H9 (cell line): ENCODE measurements around the gene PEPD. TPM values are rescaled to one million over a fixed set of nuclear protein-coding genes. Genes with fewer than 3 reads are reported as not detected.

Source experiments
- DNase-seq: peaks from one replicate; pipeline ENCODE4 v3.0.0-alpha.2; 2017
- H2AFZ ChIP-seq: one replicate; pipeline ENCODE4 v1.6.1; 2013; ENCODE audit warnings: mild to moderate bottlenecking, low read length, control low read depth, moderate library complexity
- H2AK5ac ChIP-seq: 2 replicates; pipeline ENCODE4 v1.6.1; 2013; ENCODE audit warnings: low read length, control low read depth, mixed read lengths; ENCODE audit not compliant: insufficient read length
- H2BK120ac ChIP-seq: one replicate; pipeline ENCODE4 v1.6.1; 2013; ENCODE audit warnings: low read depth, mild to moderate bottlenecking, low read length, control low read depth, inconsistent platforms; ENCODE audit not compliant: poor library complexity, severe bottlenecking
- H2BK12ac ChIP-seq: 2 replicates; pipeline ENCODE4 v1.6.1; 2013; ENCODE audit warnings: low read length, control low read depth, mixed read lengths, low read depth; ENCODE audit not compliant: insufficient read length
- H2BK15ac ChIP-seq: 2 replicates; pipeline ENCODE4 v1.6.1; 2013; ENCODE audit warnings: low read depth, low read length, control low read depth
- H2BK20ac ChIP-seq: one replicate; pipeline ENCODE4 v1.6.1; 2013; ENCODE audit warnings: low read depth, mild to moderate bottlenecking, low read length, control low read depth, inconsistent platforms; ENCODE audit not compliant: poor library complexity, severe bottlenecking
- H2BK5ac ChIP-seq: 2 replicates; pipeline ENCODE4 v1.6.1; 2013; ENCODE audit warnings: low read length, control low read depth, mixed read lengths; ENCODE audit not compliant: insufficient read length
- H3K14ac ChIP-seq: 2 replicates; pipeline ENCODE4 v1.6.1; 2013; ENCODE audit warnings: low read length, control low read depth; ENCODE audit not compliant: insufficient read depth
- H3K18ac ChIP-seq: 2 replicates; pipeline ENCODE4 v1.6.1; 2013; ENCODE audit warnings: low read depth, mild to moderate bottlenecking, mixed read lengths, low read length, control low read depth; ENCODE audit not compliant: insufficient read length
- H3K23ac ChIP-seq: 2 replicates; pipeline ENCODE4 v1.6.1; 2013; ENCODE audit warnings: low read length, control low read depth, mixed read lengths, low read depth; ENCODE audit not compliant: insufficient read length
- H3K23me2 ChIP-seq: 2 replicates; pipeline ENCODE4 v1.6.1; 2013; ENCODE audit warnings: low read depth, mild to moderate bottlenecking, mixed read lengths, low read length, control low read depth; ENCODE audit not compliant: insufficient read length, poor library complexity, severe bottlenecking
- H3K27ac ChIP-seq: 2 replicates; pipeline ENCODE4 v1.5.1; 2013; ENCODE audit warnings: low read length, control low read depth, mixed read lengths, low read depth; ENCODE audit not compliant: insufficient read length
- H3K27me3 ChIP-seq: 2 replicates; pipeline ENCODE4 v1.6.1; 2013; ENCODE audit warnings: low read length, control low read depth, inconsistent platforms; ENCODE audit not compliant: insufficient read depth
- H3K4ac ChIP-seq: 2 replicates; pipeline ENCODE4 v1.6.1; 2013; ENCODE audit warnings: low read depth, mild to moderate bottlenecking, control low read depth, inconsistent platforms, low read length, moderate library complexity
- H3K4me1 ChIP-seq: 2 replicates; pipeline ENCODE4 v1.6.1; 2013; ENCODE audit warnings: low read length, control low read depth, inconsistent platforms; ENCODE audit not compliant: insufficient read depth
- H3K4me2 ChIP-seq: 2 replicates; pipeline ENCODE4 v1.6.1; 2013; ENCODE audit warnings: low read length, control low read depth, mixed read lengths; ENCODE audit not compliant: insufficient read length, insufficient read depth
- H3K56ac ChIP-seq: 2 replicates; pipeline ENCODE4 v1.6.1; 2013; ENCODE audit warnings: low read depth, mild to moderate bottlenecking, mixed read lengths, low read length, control low read depth; ENCODE audit not compliant: insufficient read length
- H3K79me1 ChIP-seq: 2 replicates; pipeline ENCODE4 v1.6.1; 2013; ENCODE audit warnings: low read depth, mild to moderate bottlenecking, moderate library complexity, low read length, control low read depth, inconsistent platforms; ENCODE audit not compliant: insufficient read depth, poor library complexity, severe bottlenecking
- H3K79me2 ChIP-seq: 2 replicates; pipeline ENCODE4 v1.6.1; 2013; ENCODE audit warnings: low read length, control low read depth, inconsistent platforms; ENCODE audit not compliant: insufficient read depth
- H3K9ac ChIP-seq: 2 replicates; pipeline ENCODE4 v1.6.1; 2013; ENCODE audit warnings: low read length, control low read depth, mixed read lengths; ENCODE audit not compliant: insufficient read length; ENCODE audit errors: extremely low read depth
- H3K9me3 ChIP-seq: one replicate; pipeline ENCODE4 v1.6.1; 2013; ENCODE audit warnings: low read depth, low read length, inconsistent platforms; ENCODE audit not compliant: control insufficient read depth
- H3T11ph ChIP-seq: one replicate; pipeline ENCODE4 v1.6.1; 2013; ENCODE audit warnings: mild to moderate bottlenecking, low read length, control low read depth, inconsistent platforms
- H4K20me1 ChIP-seq: one replicate; pipeline ENCODE4 v1.6.1; 2013; ENCODE audit not compliant: control insufficient read depth, insufficient read length, insufficient read depth
- H4K5ac ChIP-seq: 2 replicates; pipeline ENCODE4 v1.6.1; 2013; ENCODE audit warnings: low read depth, mild to moderate bottlenecking, mixed read lengths, low read length, control low read depth; ENCODE audit not compliant: insufficient read length
- H4K8ac ChIP-seq: replicated peaks from 2 replicates; pipeline ENCODE4 v1.6.1; 2013; ENCODE audit warnings: low read length, control low read depth, mixed read lengths, low read depth; ENCODE audit not compliant: insufficient read length
- H4K91ac ChIP-seq: 2 replicates; pipeline ENCODE4 v1.6.1; 2013; ENCODE audit warnings: low read depth, mild to moderate bottlenecking, moderate library complexity, mixed read lengths, low read length, control low read depth; ENCODE audit not compliant: insufficient read length
- H3K27ac Mint-ChIP-seq, 3 experiments: 2 replicates in 2 of 3; 3 replicates in 1 of 3; pipeline ENCODE4 v1.8.0; 2020 to 2021; ENCODE audit warnings: mixed read lengths in 3 of 3, mild to moderate bottlenecking in 1 of 3, moderate library complexity in 1 of 3
- H3K27me3 Mint-ChIP-seq: 2 replicates; pipeline ENCODE4 v1.8.0; 2021; ENCODE audit warnings: low read depth, mild to moderate bottlenecking, moderate library complexity, mixed read lengths
- H3K36me3 Mint-ChIP-seq, 3 experiments: 2 replicates in 2 of 3; 3 replicates in 1 of 3; pipeline ENCODE4 v1.8.0; 2020 to 2021; ENCODE audit warnings: low read depth in 3 of 3, mixed read lengths in 3 of 3; ENCODE audit not compliant: insufficient read depth in 1 of 3
- H3K4me1 Mint-ChIP-seq, 2 experiments: 2 replicates each; pipeline ENCODE4 v1.8.0; 2020; ENCODE audit warnings: mixed read lengths in 2 of 2
- H3K4me3 Mint-ChIP-seq, 2 experiments: 2 replicates in 1 of 2; 3 replicates in 1 of 2; pipeline ENCODE4 v1.8.0; 2020 to 2021; ENCODE audit warnings: mild to moderate bottlenecking in 2 of 2, mixed read lengths in 2 of 2, moderate library complexity in 1 of 2
- H3K9me3 Mint-ChIP-seq, 2 experiments: 2 replicates in 1 of 2; 3 replicates in 1 of 2; pipeline ENCODE4 v1.8.0; 2020; ENCODE audit warnings: mild to moderate bottlenecking in 2 of 2, mixed read lengths in 2 of 2, moderate library complexity in 1 of 2
- WGBS: extraction: QIAGEN DNeasy Blood & Tissue Kit; methylation state at CpG from one replicate; pipeline ENCODE4 v1.1.7; 2013; ENCODE audit warnings: missing lambda C conversion rate, low lambda C conversion rate, mixed read lengths; ENCODE audit not compliant: insufficient read length; ENCODE audit errors: extremely low coverage; 5-methylcytosine and 5-hydroxymethylcytosine counted together
- total RNA-seq: library from RNA; stranded (reverse); gene quantifications from 2 replicates; pipeline ENCODE4 v1.2.1, GENCODE V29; 2021
- TF ChIP-seq, protein P1 (sequence below): fragments of 200-600 bp; sonication (generic); conservative IDR thresholded peaks from 3 replicates; pipeline ENCODE4 v1.8.0; 2021; ENCODE audit warnings: antibody characterized with exemption, mild to moderate bottlenecking

PEPD gene
- total RNA-seq, 1 experiment from 2014 or later = 52.8 TPM

DNA sequence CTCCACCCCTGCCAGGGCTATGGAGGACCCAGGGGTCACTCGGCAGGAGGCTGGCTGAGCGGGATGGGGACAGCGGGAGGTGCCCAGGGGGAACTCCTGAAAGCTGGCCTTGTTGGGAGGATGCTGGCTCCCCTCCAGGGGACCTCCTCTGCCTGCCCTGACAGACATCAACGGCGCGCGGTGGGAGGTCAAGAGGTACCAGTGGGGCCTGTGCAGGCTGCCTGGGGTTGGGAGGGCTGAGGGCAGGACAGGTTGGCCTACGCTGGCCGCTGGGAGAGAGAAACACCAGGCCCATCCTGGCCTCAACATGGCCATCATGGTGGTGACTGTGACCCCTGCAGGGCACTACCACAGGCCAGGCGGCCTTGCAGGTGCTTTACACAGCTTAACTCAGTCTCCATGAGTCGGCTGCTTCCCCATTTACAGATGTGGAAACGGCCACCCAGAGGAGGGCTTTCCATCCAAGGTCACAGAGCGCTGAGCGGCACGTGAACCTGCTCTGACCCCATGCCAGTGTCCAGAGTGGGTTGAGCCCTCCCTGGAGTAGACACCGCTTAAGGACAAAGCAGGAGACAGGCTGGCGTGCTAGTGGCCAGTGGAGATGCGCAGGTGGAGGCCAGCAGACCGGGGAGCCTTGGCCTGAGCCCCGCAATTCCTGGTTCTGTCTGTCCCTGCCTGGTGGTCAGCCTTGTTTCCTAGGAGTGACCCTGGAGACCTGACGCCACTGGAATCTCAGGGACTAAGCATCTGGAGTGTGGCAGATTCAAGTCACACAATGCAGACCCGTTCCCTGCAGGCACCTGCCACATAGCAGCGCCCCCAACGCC is 120.5 kb downstream of the PEPD start:
- Histone ChIP-seq H3K23ac (no peak overlapping the region), H2BK15ac (no peak overlapping the region), H3K79me2 (no peaks in the 10 kb centered on the region), H3K27me3 (no peaks in the 10 kb centered on the region), H3K4me2 (no peak overlapping the region), H4K20me1 (no peaks in the 10 kb centered on the region), H3K18ac (no peak overlapping the region), H3K9me3 (no peaks in the 10 kb centered on the region), H2BK5ac (no peak overlapping the region), H4K8ac (no peak overlapping the region), H3K56ac (no peak overlapping the region), H3K4me1 (peaks cover 2% of the 10 kb centered on the region; the same call in 1 of the 2 replicates), H3K14ac (no peak overlapping the region), H3K79me1 (no peaks in the 10 kb centered on the region), H4K5ac (no peak overlapping the region), H3K4ac (no peak overlapping the region), H4K91ac (no peak overlapping the region), H3K27ac (no peak overlapping the region), H2AFZ (no peak overlapping the region), H2BK20ac (no peak overlapping the region), H2AK5ac (no peak overlapping the region), H3K9ac (no peak overlapping the region), H3T11ph (no peak overlapping the region), H2BK12ac (no peak overlapping the region), H3K23me2 (no peaks in the 10 kb centered on the region), H2BK120ac (no peak overlapping the region)
- DNase-seq = no peak
- no peak overlapping the region; a peak in 1 of 7 replicates for H3K27ac Mint-ChIP-seq
- no CpG with 5 or more reads among the region's 24 CpGs for WGBS
- H3K36me3 Mint-ChIP-seq = no peaks in the 10 kb centered on the region; a peak in 1 of 7 replicates
- peaks cover 4 to 16% of the 10 kb centered on the region in 2 experiments; a peak in 3 of 4 replicates for H3K4me1 Mint-ChIP-seq
- TF ChIP-seq, protein P1, sequence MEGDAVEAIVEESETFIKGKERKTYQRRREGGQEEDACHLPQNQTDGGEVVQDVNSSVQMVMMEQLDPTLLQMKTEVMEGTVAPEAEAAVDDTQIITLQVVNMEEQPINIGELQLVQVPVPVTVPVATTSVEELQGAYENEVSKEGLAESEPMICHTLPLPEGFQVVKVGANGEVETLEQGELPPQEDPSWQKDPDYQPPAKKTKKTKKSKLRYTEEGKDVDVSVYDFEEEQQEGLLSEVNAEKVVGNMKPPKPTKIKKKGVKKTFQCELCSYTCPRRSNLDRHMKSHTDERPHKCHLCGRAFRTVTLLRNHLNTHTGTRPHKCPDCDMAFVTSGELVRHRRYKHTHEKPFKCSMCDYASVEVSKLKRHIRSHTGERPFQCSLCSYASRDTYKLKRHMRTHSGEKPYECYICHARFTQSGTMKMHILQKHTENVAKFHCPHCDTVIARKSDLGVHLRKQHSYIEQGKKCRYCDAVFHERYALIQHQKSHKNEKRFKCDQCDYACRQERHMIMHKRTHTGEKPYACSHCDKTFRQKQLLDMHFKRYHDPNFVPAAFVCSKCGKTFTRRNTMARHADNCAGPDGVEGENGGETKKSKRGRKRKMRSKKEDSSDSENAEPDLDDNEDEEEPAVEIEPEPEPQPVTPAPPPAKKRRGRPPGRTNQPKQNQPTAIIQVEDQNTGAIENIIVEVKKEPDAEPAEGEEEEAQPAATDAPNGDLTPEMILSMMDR = no peak
- H3K4me3 Mint-ChIP-seq = no peak overlapping the region
- H3K9me3 Mint-ChIP-seq = no peaks in the 10 kb centered on the region
- no peaks in the 10 kb centered on the region for H3K27me3 Mint-ChIP-seq
